ENCODE measurements around the gene GATA5.

- no peak for TF ChIP-seq ZNF274 (IDR thresholded peaks at IDR 0.05; ENCODE audit: low read depth, low read length)
- no peak for TF ChIP-seq SUZ12 (IDR thresholded peaks at IDR 0.05; ENCODE audit: extremely low read depth, insufficient read depth, insufficient read length)
- no peak for TF ChIP-seq YY1 (IDR thresholded peaks at IDR 0.05; ENCODE audit: insufficient read depth, insufficient read length)
Measured at GRCh38 chr20:62428396-62429295, 47.1 kb downstream of the GATA5 start.

All from NT2/D1 (cell line).